PC-3 (cell line): ENCODE measurements around the gene BLMH. TPM values are rescaled to one million over a fixed set of nuclear protein-coding genes. Genes with fewer than 3 reads are reported as not detected.

ENCODE experiments used
- ATAC-seq: fragments of 200-7000 bp; cut with Tn5 transposase; 2 replicates; pipeline ENCODE4 v1.9.1; 2020; ENCODE audit warnings: mild to moderate bottlenecking, moderate library complexity
- BruUV-seq: library from RNA; stranded (reverse); fragments of 400-500 nt; replicated peaks from 2 replicates; lab custom pipeline; 2021; lab: Mats Ljungman, UMichigan
- CTCF ChIA-PET: fragments of 300-600 bp; sonication (Branson Sonifier 250); formaldehyde crosslinking; loops from one replicate; lab custom pipeline; 2022; ENCODE audit warnings: antibody characterized with exemption; lab: Charles Lee
- POLR2A ChIA-PET: fragments of 300-600 bp; sonication (Branson Sonifier 250); formaldehyde crosslinking; loops from one replicate; lab custom pipeline; 2022; ENCODE audit warnings: antibody characterized with exemption; ENCODE audit not compliant: unreplicated experiment; lab: Charles Lee
- DNase-seq: peaks from one replicate; pipeline ENCODE4 v3.0.0-alpha.2; 2015
- H2AFZ ChIP-seq: fragments of 300-600 bp; sonication (generic); 2 replicates; pipeline ENCODE4 v1.6.0; 2016; ENCODE audit warnings: antibody characterized with exemption, low read length
- H3F3A ChIP-seq: fragments of 300-600 bp; sonication (generic); one replicate; pipeline ENCODE4 v1.6.0; 2017; ENCODE audit warnings: antibody characterized with exemption, low read length, control low read depth, mild to moderate bottlenecking; ENCODE audit not compliant: unreplicated experiment
- H3K27ac ChIP-seq: fragments of 300-600 bp; sonication (generic); 2 replicates; pipeline ENCODE4 v1.5.1; 2016; ENCODE audit warnings: mild to moderate bottlenecking, low read length
- H3K27me3 ChIP-seq: fragments of 300-600 bp; sonication (generic); 2 replicates; pipeline ENCODE4 v1.6.1; 2016; ENCODE audit warnings: low read length, mixed read lengths
- H3K36me3 ChIP-seq: fragments of 300-600 bp; sonication (generic); 2 replicates; pipeline ENCODE4 v1.6.1; 2016; ENCODE audit warnings: low read depth, mixed run types, low read length, mixed read lengths
- H3K4me1 ChIP-seq: fragments of 300-600 bp; sonication (generic); 2 replicates; pipeline ENCODE4 v1.5.1; 2016; ENCODE audit warnings: low read length; ENCODE audit not compliant: insufficient read depth
- H3K4me2 ChIP-seq: fragments of 300-600 bp; sonication (generic); 2 replicates; pipeline ENCODE4 v1.6.0; 2016; ENCODE audit warnings: low read length
- H3K4me3 ChIP-seq: fragments of 300-600 bp; sonication (generic); 2 replicates; pipeline ENCODE4 v1.5.1; 2016; ENCODE audit warnings: mild to moderate bottlenecking, low read length, mixed read lengths
- H3K79me2 ChIP-seq: fragments of 300-600 bp; sonication (generic); 2 replicates; pipeline ENCODE4 v1.6.1; 2017; ENCODE audit warnings: low read length, mixed read lengths
- H3K9ac ChIP-seq: fragments of 300-600 bp; sonication (generic); 2 replicates; pipeline ENCODE4 v1.6.0; 2016; ENCODE audit warnings: mild to moderate bottlenecking, low read length
- H3K9me2 ChIP-seq: fragments of 300-600 bp; sonication (generic); replicated peaks from 2 replicates; pipeline ENCODE4 v1.6.1; 2016; ENCODE audit warnings: mixed run types, low read length, mixed read lengths
- H3K9me3 ChIP-seq: fragments of 300-600 bp; sonication (generic); 2 replicates; pipeline ENCODE4 v1.6.1; 2016; ENCODE audit warnings: low read length, mixed read lengths
- H4K20me1 ChIP-seq: fragments of 300-600 bp; sonication (generic); 2 replicates; pipeline ENCODE4 v1.6.1; 2016; ENCODE audit warnings: low read length, mixed read lengths
- CTCF ChIP-seq: fragments of 300-600 bp; sonication (generic); conservative IDR thresholded peaks from 2 replicates; pipeline ENCODE4 v1.5.1; 2017; ENCODE audit warnings: antibody characterized with exemption, low read depth, mild to moderate bottlenecking, low read length
- EZH2 ChIP-seq: fragments of 300-600 bp; sonication (generic); IDR thresholded peaks from one replicate; pipeline ENCODE4 v1.6.1; 2017; ENCODE audit warnings: antibody characterized with exemption, mild to moderate bottlenecking, low read length; ENCODE audit not compliant: unreplicated experiment
- EZH2phosphoT487 ChIP-seq: fragments of 300-600 bp; sonication (generic); IDR thresholded peaks from 2 replicates; pipeline ENCODE4 v1.6.1; 2018; ENCODE audit warnings: mild to moderate bottlenecking, antibody characterized with exemption, low read length, borderline replicate concordance
- intact Hi-C: fragments of 100-400 bp; cut with micrococcal nuclease; formaldehyde crosslinking; loops from 2 replicates; pipeline ENCODE4 v1.9.0; 2023
- total RNA-seq: library from RNA; depleted of rRNA; stranded (reverse); fragments of >200 nt; gene quantifications from 2 replicates; pipeline ENCODE4 v1.2.3, GENCODE V29; 2014

BLMH gene
- total RNA-seq, 1 experiment from 2014 or later: 15.9 TPM

- BruUV-seq: no TSS peak
- CTCF ChIA-PET: interaction anchor here (0.8 kb wide), 1 partner anchor 13 kb away, joined by 5 read pairs; no protein-coding TSS in a partner anchor
- ATAC-seq (no peak), DNase-seq (no peak)
- H3K36me3 ChIP-seq: no peaks in the 10 kb centered on the region
- H3K4me1 ChIP-seq: peaks cover 14% of the 10 kb centered on the region; the same call in 1 of the 2 replicates
- no peak overlapping the region for H3K4me2 ChIP-seq
- POLR2A ChIA-PET: no interaction called here
- H3K9me3 ChIP-seq: no peaks in the 10 kb centered on the region
- intact Hi-C loops: no loop called here
- H2AFZ ChIP-seq: no peak overlapping the region
- no peak overlapping the region for H3K4me3 ChIP-seq
- no peak for TF ChIP-seq CTCF
- no peak for TF ChIP-seq EZH2phosphoT487
- no peak overlapping the region for H3K9ac ChIP-seq
- no peaks in the 10 kb centered on the region for H3F3A ChIP-seq
- H3K79me2 ChIP-seq: no peaks in the 10 kb centered on the region
- no peaks in the 10 kb centered on the region; the same call in 1 of the 2 replicates for H3K27me3 ChIP-seq
- H3K9me2 ChIP-seq: no peaks in the 10 kb centered on the region
- no peak overlapping the region for H3K27ac ChIP-seq
- H4K20me1 ChIP-seq: no peaks in the 10 kb centered on the region
Measured at GRCh38 chr17:30323262-30323894, 31.6 kb upstream of the BLMH start.

- ChIA-PET POLR2A (no interaction called here), CTCF (no interaction called here)
- ATAC-seq (peak; percentile 80), DNase-seq (peak; percentile 77)
- H3K36me3 ChIP-seq: no peaks in the 10 kb centered on the region
- no peak overlapping the region for H3K4me3 ChIP-seq
- H3K79me2 ChIP-seq: no peaks in the 10 kb centered on the region
- H3K9me2 ChIP-seq: no peaks in the 10 kb centered on the region
- no peak for TF ChIP-seq EZH2
- TF ChIP-seq EZH2phosphoT487: no peak
- no peak for TF ChIP-seq CTCF
- no TSS peak for BruUV-seq
- H3K4me1 ChIP-seq: peaks cover 19% of the 10 kb centered on the region; the same call in 1 of the 2 replicates
- H3K27ac ChIP-seq: no peak overlapping the region
- no peak overlapping the region for H3K9ac ChIP-seq
- no peak overlapping the region for H3K4me2 ChIP-seq
- intact Hi-C loops: no loop called here
- no peaks in the 10 kb centered on the region; the same call in 1 of the 2 replicates for H3K27me3 ChIP-seq
- H4K20me1 ChIP-seq: no peaks in the 10 kb centered on the region
- no peaks in the 10 kb centered on the region for H3F3A ChIP-seq
- H3K9me3 ChIP-seq: no peaks in the 10 kb centered on the region
- no peak overlapping the region for H2AFZ ChIP-seq
Measured at GRCh38 chr17:30321314-30321713, 29.6 kb upstream of the BLMH start.

- H3K4me1 ChIP-seq: peaks cover 14% of the 10 kb centered on the region; the same call in 1 of the 2 replicates
- intact Hi-C loops: no loop called here
- H3K9me2 ChIP-seq: no peaks in the 10 kb centered on the region
- H3K9me3 ChIP-seq: no peaks in the 10 kb centered on the region
- no peaks in the 10 kb centered on the region for H3K79me2 ChIP-seq
- TF ChIP-seq CTCF (no peak), EZH2 (no peak), EZH2phosphoT487 (no peak)
- BruUV-seq: no TSS peak
- POLR2A ChIA-PET: no interaction called here
- no peaks in the 10 kb centered on the region for H3K27me3 ChIP-seq
- no peak overlapping the region for H3K27ac ChIP-seq
- DNase-seq (peak; percentile 62), ATAC-seq (peak; percentile 73)
- H2AFZ ChIP-seq: no peak overlapping the region
- H4K20me1 ChIP-seq: no peaks in the 10 kb centered on the region
- H3K36me3 ChIP-seq: no peaks in the 10 kb centered on the region
- H3F3A ChIP-seq: no peaks in the 10 kb centered on the region
- no peak overlapping the region for H3K4me3 ChIP-seq
- no peak overlapping the region for H3K9ac ChIP-seq
- H3K4me2 ChIP-seq: no peak overlapping the region
- CTCF ChIA-PET: no interaction called here
Measured at GRCh38 chr17:30318155-30318554, 26.4 kb upstream of the BLMH start.
